WI38 (cell line): Measurements from ENCODE around the gene ABHD17A.
A peak's percentile ranks its signal among the peaks of the same experiment; 100 is the strongest.

Experiments used
- H3K4me3 ChIP-seq: 2 replicates; pipeline ENCODE4 v1.5.1; 2011; ENCODE audit warnings: low read depth, mild to moderate bottlenecking, control low read depth, low read length
- CTCF ChIP-seq: IDR thresholded peaks from 2 replicates; pipeline ENCODE4 v1.5.1; 2012; ENCODE audit warnings: low read depth, mild to moderate bottlenecking, control low read depth, low read length

Gene ABHD17A

GRCh38 chr19:1856345-1856697 lies 29.0 kb downstream of the ABHD17A start:
- H3K4me3 ChIP-seq, result peak overlapping the region; percentile 29
- TF ChIP-seq CTCF, result no peak

- no peak for TF ChIP-seq CTCF
- peak overlapping the region; percentile 52 for H3K4me3 ChIP-seq
These were observed 29.5 kb downstream of the ABHD17A start for GRCh38 chr19:1855828-1856255.

- TF ChIP-seq CTCF, result no peak
- peak overlapping the region; percentile 52 for H3K4me3 ChIP-seq
These were observed 30.1 kb downstream of the ABHD17A start for GRCh38 chr19:1855040-1855827.

GRCh38 chr19:1854542-1855039 lies 30.7 kb downstream of the ABHD17A start:
- no peak for TF ChIP-seq CTCF
- H3K4me3 ChIP-seq, result no peak overlapping the region

DNA sequence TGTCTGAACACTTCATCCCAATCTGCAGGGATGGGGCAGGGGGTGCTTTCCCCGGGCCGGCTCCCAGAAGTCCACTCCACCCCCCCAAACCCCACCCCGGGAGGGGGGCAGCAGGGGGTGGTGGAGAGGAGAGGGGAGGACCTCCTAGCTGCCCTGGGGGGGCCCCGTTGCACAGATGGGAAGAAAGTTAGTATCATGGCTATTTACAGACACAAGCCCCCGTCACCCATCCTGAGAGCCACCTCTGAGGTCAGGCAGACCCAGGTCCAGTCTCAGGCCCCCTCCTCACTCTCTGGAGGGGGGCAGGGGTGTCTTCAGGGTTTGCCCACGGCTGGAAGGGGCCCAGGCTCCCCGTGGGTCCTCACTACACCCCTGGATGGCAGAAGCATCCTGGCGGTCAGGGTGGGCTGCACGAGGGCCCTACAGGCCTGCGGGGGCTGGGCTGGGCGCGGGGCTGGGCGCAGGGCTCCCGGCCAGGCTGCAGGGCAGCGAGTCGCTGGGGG lies 31.2 kb downstream of the ABHD17A start:
- TF ChIP-seq CTCF, result no peak
- no peak overlapping the region for H3K4me3 ChIP-seq

- TF ChIP-seq CTCF, result peak; percentile 88
- no peak overlapping the region for H3K4me3 ChIP-seq
These were observed 31.8 kb downstream of the ABHD17A start for GRCh38 chr19:1853295-1854038.
